ENCODE data around the gene AMMECR1. TPM values are rescaled to one million over a fixed set of nuclear protein-coding genes. Genes with fewer than 3 reads are reported as not detected.
A peak's percentile ranks its signal among the peaks of the same experiment; 100 is the strongest.

AMMECR1 gene
- total RNA-seq, 6 donors from 2014 or later = 1.4 to 20.1 (median 8.0) TPM

- H3K9me3 ChIP-seq = no peaks in the 10 kb centered on the region
- H3K4me3 ChIP-seq = no peak overlapping the region
- WGBS, 2 donors = 69% methylated on average over 4 of the region's 4 CpGs; no CpG with 5 or more reads in 1 of the 2 donors
- H3K4me1 ChIP-seq = peaks cover 0 to 9% (median 3%) of the 10 kb centered on the region in 4 donors
- ATAC-seq (ENCODE audit: low FRiP score in 2 of 2) (peak in 1 of 2 donors; percentile 35), DNase-seq (no peak)
- TF ChIP-seq EP300 (IDR thresholded peaks at IDR 0.05) (no peak), POLR2AphosphoS5 (IDR thresholded peaks at IDR 0.05) (no peak), POLR2A (IDR thresholded peaks at IDR 0.05) (no peak), CTCF (IDR thresholded peaks at IDR 0.05) (no peak)
- H3K27me3 ChIP-seq = no peaks in the 10 kb centered on the region
- H3K27ac ChIP-seq = peak overlapping the region in 1 of 4 donors; percentile 6
- H3K36me3 ChIP-seq = no peaks in the 10 kb centered on the region
Observed at GRCh38 chrX:110175146-110175545, 142.7 kb downstream of the AMMECR1 start.

GRCh38 chrX:110173192-110174175, 144.4 kb downstream of the AMMECR1 start:
- no peaks in the 10 kb centered on the region for H3K9me3 ChIP-seq
- H3K4me3 ChIP-seq = no peak overlapping the region
- no peaks in the 10 kb centered on the region for H3K27me3 ChIP-seq
- DNase-seq = no peak
- peaks cover 0 to 9% (median 3%) of the 10 kb centered on the region in 4 donors for H3K4me1 ChIP-seq
- TF ChIP-seq CTCF (IDR thresholded peaks at IDR 0.05) = no peak
- TF ChIP-seq POLR2AphosphoS5 (IDR thresholded peaks at IDR 0.05) = no peak
- no peak for TF ChIP-seq POLR2A (IDR thresholded peaks at IDR 0.05)
- no peak for ATAC-seq (ENCODE audit: low FRiP score in 2 of 2)
- WGBS, 2 donors = 66 to 71% methylated on average over 6 to 19 of the region's 19 CpGs
- peak overlapping the region in 2 of 4 donors; percentile 1 to 9 for H3K27ac ChIP-seq
- H3K36me3 ChIP-seq = no peaks in the 10 kb centered on the region

- H3K27ac ChIP-seq = peak overlapping the region in 1 of 4 donors; percentile 1
- H3K27me3 ChIP-seq = no peaks in the 10 kb centered on the region
- H3K36me3 ChIP-seq = no peaks in the 10 kb centered on the region
- H3K9me3 ChIP-seq = no peaks in the 10 kb centered on the region
- DNase-seq (peak in 1 of 2 donors; percentile 25), ATAC-seq (ENCODE audit: low FRiP score in 2 of 2) (no peak)
- TF ChIP-seq EP300 (IDR thresholded peaks at IDR 0.05) = no peak
- peaks cover 0 to 9% (median 3%) of the 10 kb centered on the region in 4 donors for H3K4me1 ChIP-seq
- no peak overlapping the region for H3K4me3 ChIP-seq
- WGBS, 2 donors = 80 to 88% methylated on average over 6 to 10 of the region's 10 CpGs
Observed at GRCh38 chrX:110172215-110172614, 145.7 kb downstream of the AMMECR1 start.

GRCh38 chrX:110171442-110171841, 146.4 kb downstream of the AMMECR1 start:
- H3K27ac ChIP-seq = no peak overlapping the region
- no peak for DNase-seq
- ATAC-seq (ENCODE audit: low FRiP score in 2 of 2) = no peak
- 85 to 88% methylated on average over 5 of the region's 5 CpGs for WGBS, 2 donors
- no peaks in the 10 kb centered on the region for H3K36me3 ChIP-seq
- H3K4me1 ChIP-seq = peaks cover 0 to 9% (median 3%) of the 10 kb centered on the region in 4 donors
- no peaks in the 10 kb centered on the region for H3K9me3 ChIP-seq
- H3K4me3 ChIP-seq = no peak overlapping the region
- no peaks in the 10 kb centered on the region for H3K27me3 ChIP-seq
- no peak for TF ChIP-seq POLR2AphosphoS5 (IDR thresholded peaks at IDR 0.05)
- no peak for TF ChIP-seq EP300 (IDR thresholded peaks at IDR 0.05)

- TF ChIP-seq POLR2AphosphoS5 (IDR thresholded peaks at IDR 0.05) (no peak), EP300 (IDR thresholded peaks at IDR 0.05) (no peak), CTCF (IDR thresholded peaks at IDR 0.05) (no peak), POLR2A (IDR thresholded peaks at IDR 0.05) (no peak)
- Histone ChIP-seq H3K4me3 (no peak overlapping the region), H3K9me3 (no peaks in the 10 kb centered on the region), H3K36me3 (no peaks in the 10 kb centered on the region), H3K27ac (no peak overlapping the region), H3K4me1 (peaks cover 0 to 9% (median 3%) of the 10 kb centered on the region in 4 donors), H3K27me3 (no peaks in the 10 kb centered on the region)
- DNase-seq = no peak
- no peak for ATAC-seq (ENCODE audit: low FRiP score in 2 of 2)
- 89 to 100% methylated on average over 2 to 3 of the region's 3 CpGs for WGBS, 2 donors
Observed at GRCh38 chrX:110170029-110170428, 147.9 kb downstream of the AMMECR1 start.

Data from upper lobe of left lung (tissue), 6 donors.